ACHN (cell line): ENCODE data around the gene B3GNT7.
"Not testable (repeated sequence)": the region's sequence is repeated elsewhere in the genome, so short reads cannot be mapped to it uniquely, and the experiment has no call there.

ENCODE experiments used
- DNase-seq: peaks from one replicate; pipeline ENCODE4 v3.0.0-alpha.2; 2015
- in situ Hi-C: cut with HindIII; loops from 2 replicates; pipeline ENCODE4 v1.10.0; 2017; ENCODE audit warnings: low sequenced_read_pairs, low pct_ligation_motif_present, low pct_unique_long_range_greater_than_20kb

Gene B3GNT7

GRCh38 chr2:231395188-231396057, at the start of gene B3GNT7:
TSS of gene B3GNT7 (plus strand) at chr2:231395710. CDS start at chr2:231395804, 94 bp downstream.
- in situ Hi-C loops, result no loop called here
- no peak for DNase-seq

- in situ Hi-C loops, result no loop called here
- no peak for DNase-seq
These were observed 48.4 kb upstream of the B3GNT7 start for GRCh38 chr2:231347081-231347480.

GRCh38 chr2:231347638-231348037, 47.9 kb upstream of the B3GNT7 start:
- no peak for DNase-seq
- in situ Hi-C loops, result no loop called here

- in situ Hi-C loops, result no loop called here
- no peak for DNase-seq
These were observed 47.3 kb upstream of the B3GNT7 start for GRCh38 chr2:231348173-231348572.

GRCh38 chr2:231348704-231349373, 46.7 kb upstream of the B3GNT7 start:
- in situ Hi-C loops, result no loop called here
- no peak for DNase-seq

- DNase-seq, in situ Hi-C loops: not testable (repeated sequence)
These were observed 46.2 kb upstream of the B3GNT7 start for GRCh38 chr2:231349374-231349735.

- DNase-seq, result no peak
- in situ Hi-C loops, result no loop called here
These were observed 43.9 kb upstream of the B3GNT7 start for GRCh38 chr2:231351648-231352047.

GRCh38 chr2:231353469-231353868, 42.0 kb upstream of the B3GNT7 start:
- no peak for DNase-seq
- in situ Hi-C loops, result no loop called here

GRCh38 chr2:231355508-231356465, 39.7 kb upstream of the B3GNT7 start:
- DNase-seq, result no peak
- in situ Hi-C loops, result no loop called here

- in situ Hi-C loops, result no loop called here
- DNase-seq, result no peak
These were observed 39.1 kb upstream of the B3GNT7 start for GRCh38 chr2:231356466-231356844.

GRCh38 chr2:231357048-231357447, 38.5 kb upstream of the B3GNT7 start:
- in situ Hi-C loops, result no loop called here

GRCh38 chr2:231357931-231358330, 37.6 kb upstream of the B3GNT7 start:
- in situ Hi-C loops, result no loop called here
- DNase-seq, result no peak

More at GRCh38 chr2:231357048-231357447, 38.5 kb upstream of the B3GNT7 start:
- no peak for DNase-seq

GRCh38 chr2:231359441-231359840, 36.1 kb upstream of the B3GNT7 start:
- DNase-seq, result no peak
- in situ Hi-C loops, result no loop called here

GRCh38 chr2:231359948-231360347, 35.6 kb upstream of the B3GNT7 start:
- in situ Hi-C loops, result no loop called here
- DNase-seq, result no peak

GRCh38 chr2:231360401-231360800, 35.1 kb upstream of the B3GNT7 start:
- in situ Hi-C loops, result no loop called here

GRCh38 chr2:231360881-231361371, 34.6 kb upstream of the B3GNT7 start:
- DNase-seq, result no peak
- in situ Hi-C loops, result no loop called here

More at GRCh38 chr2:231360401-231360800, 35.1 kb upstream of the B3GNT7 start:
- no peak for DNase-seq

GRCh38 chr2:231361701-231362554, 33.6 kb upstream of the B3GNT7 start:
- no peak for DNase-seq
- in situ Hi-C loops, result no loop called here
